ENCODE data around the gene ARL3.
"Not testable (repeated sequence)": the region's sequence is repeated elsewhere in the genome, so short reads cannot be mapped to it uniquely, and the experiment has no call there.

The ARL3 gene, protein sequence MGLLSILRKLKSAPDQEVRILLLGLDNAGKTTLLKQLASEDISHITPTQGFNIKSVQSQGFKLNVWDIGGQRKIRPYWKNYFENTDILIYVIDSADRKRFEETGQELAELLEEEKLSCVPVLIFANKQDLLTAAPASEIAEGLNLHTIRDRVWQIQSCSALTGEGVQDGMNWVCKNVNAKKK

DNA sequence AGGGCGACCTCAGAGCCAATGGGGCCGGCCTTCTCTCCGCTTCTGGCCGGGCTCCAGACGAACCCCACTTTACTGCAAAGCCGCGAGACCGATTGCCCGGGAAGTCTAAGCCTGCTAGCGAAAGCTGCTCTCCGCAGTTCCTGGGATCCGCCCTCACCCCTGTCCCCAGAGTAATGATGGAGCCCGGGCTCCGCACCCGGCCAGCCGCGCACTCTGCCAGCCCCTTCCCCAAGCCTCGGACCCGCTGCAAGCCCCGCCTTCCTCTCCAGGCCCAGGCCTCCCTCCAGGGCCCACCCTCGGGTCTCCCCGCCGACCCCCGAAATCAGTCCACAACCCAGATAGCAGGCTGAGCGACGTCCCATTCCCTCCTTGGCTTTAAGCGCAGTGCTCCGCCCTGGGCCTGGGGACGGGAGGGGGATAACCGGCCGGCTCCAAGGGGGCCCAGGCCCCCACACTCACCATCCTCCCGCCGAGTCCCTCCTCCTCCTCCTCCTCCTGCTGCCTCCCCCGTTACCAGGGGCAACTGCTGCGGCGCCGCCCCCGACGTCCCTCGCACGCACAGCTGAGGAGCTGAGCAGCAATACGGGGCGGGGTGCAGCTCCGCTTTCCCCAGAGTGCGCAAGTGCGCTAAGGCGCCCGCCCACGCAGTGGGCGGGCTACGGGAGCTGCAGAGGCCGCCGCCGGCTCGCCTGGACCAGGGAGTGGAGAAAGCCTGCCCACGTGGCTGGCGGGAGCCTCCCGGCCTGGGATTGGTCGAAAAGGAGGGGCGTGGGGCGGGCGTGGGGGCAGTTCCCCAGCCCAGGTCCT is at the start of gene ARL3:
Gene ARL3 (minus strand): TSS at position 584 of the 807 bp plus-strand sequence. CDS start 122 bp downstream, at position 462.
- peak; percentile 97 for DNase-seq

- DNase-seq: no peak
Observed at GRCh38 chr10:102763037-102763607, 48.9 kb upstream of the ARL3 start.

DNA sequence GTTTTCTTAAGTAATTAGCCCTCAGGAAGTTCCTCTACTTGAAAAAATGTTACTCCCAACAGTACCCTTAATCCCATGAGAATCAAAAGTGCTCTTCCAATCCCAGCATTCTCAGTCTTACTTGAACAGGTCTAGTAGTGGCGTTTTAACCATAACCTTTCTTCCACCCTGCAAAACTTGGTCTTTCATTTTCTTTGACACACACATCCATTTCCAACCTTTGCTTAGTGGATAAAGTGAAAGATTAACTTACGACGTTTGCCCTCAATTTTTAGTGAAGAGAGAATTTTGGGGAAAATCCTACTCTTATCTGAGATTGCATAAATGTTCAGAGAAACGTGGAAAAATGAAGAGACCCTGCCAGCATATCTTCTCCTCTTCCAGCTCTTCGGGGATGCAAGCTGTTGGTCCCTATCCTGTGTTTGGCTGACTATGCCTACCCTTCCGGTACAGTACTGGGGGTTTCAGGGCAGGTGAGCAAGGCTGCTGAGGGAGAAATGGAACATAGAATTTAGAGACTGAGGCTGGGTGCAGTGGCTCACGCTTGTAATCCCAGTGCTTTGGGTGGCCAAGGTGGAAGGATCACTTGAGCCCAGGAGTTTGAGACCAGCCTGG is 48.3 kb upstream of the ARL3 start:
- no peak for DNase-seq

- no peak for DNase-seq
Observed at GRCh38 chr10:102761981-102762380, 47.8 kb upstream of the ARL3 start.

DNA sequence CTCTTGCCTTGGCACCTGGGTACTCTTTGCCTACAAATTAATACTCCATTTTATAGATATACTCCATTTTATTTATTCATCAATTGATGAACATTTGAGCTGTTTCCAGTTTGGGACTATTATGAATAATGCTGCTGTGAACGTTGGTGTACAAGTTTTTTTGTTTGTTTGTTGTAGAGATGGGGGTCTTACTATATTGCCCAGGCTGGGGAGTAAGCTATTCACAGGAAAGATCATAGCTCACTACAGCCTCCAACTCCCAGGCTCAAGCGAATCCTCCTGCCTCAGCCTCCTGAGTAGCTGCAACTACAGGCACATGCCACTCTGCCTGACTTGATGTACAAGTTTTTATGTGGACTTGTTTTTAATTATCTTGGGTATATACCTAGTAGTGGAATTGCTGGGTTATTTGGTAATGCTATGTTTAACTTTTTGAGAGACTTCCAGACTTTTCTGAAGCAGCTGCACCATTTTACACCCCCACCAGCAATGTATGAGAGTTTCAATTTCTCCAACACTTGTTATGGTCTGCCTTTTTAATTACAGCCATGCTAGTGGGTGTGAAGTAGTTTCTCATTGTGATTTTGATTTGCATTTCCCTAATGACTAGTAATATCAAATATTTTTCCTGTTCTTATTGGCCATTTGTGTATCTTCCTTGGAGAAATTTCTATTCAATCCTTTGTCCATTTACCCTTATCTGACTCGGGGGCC is 45.5 kb upstream of the ARL3 start:
- DNase-seq: no peak

DNA sequence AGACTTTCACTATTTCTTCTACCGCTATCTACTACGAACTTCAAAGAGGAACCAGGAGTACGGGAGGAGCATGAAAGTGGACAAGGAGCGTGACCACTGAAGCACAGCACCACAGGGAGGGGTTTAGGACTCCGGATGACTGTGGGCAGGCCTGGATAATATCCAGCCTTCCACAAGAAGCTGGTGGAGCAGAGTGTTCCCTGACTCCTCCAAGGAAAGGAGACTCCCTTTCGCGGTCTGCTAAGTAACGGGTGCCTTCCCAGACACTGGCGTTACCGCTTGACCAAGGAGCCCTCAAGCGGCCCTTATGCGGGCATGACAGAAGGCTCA is 44.7 kb upstream of the ARL3 start:
- DNase-seq: not testable (repeated sequence)

DNA sequence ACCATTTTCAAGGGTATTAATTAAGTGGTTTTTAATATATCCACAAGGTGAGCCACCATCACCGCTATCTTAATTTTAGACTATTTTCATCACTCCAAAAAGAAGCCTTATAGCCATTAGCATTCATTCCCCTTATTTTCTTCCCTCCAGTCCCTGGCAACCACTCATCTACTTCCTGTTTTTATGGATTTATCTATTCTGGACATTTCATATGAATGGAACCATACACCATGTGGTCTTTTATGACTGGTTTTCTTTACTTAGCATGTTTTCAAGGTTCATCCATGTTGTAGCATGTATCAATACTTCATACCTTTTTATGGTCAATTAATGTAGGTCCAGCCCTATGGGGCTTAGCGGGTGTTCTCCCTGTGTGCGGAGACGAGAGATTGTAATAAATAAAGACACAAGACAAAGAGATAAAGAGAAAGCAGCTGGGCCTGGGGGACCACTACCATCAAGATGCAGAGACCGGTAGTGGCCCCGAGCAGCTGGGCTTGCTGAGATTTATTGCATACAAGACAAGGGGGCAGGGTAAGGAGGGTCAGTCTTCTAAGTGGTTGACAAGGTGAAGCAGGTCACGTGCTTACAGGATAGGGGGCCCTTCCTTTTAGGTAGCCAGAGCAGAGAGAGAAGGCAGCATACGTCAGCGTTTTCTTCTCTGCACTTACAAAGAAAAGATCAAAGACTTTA is 44.2 kb upstream of the ARL3 start:
- DNase-seq: no peak

DNA sequence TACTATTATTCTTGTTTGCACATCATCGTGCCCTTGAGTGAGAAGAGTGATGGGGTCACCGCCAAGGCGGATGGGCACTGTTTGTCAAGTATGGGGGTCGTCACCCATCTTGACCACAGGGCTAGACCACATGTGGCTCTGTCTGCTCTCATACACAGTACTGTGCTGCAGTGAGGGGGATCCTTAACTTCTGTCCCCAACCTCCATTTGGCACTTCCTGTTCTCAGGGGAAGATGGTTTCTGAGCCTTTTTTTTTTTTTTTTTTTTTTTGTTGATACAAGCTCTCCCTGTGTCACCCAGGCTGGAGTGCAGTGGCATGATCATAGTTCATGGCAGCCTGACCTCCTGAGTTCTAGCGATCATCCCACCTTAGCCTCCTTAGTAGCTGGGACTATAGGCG is 43.1 kb upstream of the ARL3 start:
- DNase-seq: no peak

DNA sequence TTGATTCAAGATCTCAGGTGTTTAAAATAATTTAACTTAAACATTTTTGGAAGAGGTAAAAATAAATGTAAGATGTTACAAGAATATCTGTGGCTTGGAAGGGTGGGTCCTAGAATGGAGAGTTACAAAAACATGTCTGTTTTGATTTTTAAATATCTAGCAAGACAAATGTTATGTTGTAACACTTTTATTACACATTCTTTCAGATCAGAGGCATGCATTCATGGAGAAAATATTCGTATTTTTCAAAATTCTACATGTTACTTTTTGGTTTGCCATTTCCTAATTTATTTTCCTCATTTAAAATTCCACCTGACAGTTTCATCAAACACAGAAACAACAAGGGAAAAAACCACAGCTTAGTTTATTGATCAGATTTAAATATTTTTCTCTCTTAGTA is 39.5 kb upstream of the ARL3 start:
- no peak for DNase-seq

DNA sequence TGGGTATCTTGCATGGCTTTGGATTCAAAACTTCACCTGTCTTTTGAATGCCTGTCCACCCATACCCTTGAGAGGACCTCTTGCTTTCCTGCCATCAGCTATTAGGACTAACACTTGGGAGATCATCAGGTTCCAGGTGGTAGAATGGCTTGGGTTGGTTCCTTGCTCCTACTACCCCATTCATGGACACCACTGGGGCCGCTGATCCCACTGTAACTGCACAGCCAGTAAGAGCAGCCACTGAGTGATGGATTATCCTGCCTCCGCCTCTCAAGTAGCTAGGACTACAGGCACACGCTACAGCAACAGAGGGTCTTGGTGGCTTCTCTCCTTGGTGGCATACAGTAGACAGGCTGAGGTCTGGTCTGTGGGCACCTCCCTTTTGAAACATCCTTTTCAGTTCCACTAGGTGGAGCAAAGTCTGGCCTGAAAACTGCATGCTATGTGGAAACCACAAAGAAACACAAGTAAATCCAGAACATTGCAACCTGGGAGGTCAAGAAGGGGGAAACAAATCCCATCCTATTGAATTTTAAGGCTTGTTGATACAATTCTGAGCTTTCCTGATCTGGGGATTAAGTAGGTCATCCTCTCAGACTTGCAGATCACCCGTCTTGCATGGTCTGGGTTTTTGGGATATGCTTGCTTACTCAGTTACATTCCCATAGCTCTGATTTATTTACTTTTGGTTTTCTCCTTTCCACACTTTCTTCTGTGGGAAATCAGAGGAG is 38.9 kb upstream of the ARL3 start:
- no peak for DNase-seq

DNA sequence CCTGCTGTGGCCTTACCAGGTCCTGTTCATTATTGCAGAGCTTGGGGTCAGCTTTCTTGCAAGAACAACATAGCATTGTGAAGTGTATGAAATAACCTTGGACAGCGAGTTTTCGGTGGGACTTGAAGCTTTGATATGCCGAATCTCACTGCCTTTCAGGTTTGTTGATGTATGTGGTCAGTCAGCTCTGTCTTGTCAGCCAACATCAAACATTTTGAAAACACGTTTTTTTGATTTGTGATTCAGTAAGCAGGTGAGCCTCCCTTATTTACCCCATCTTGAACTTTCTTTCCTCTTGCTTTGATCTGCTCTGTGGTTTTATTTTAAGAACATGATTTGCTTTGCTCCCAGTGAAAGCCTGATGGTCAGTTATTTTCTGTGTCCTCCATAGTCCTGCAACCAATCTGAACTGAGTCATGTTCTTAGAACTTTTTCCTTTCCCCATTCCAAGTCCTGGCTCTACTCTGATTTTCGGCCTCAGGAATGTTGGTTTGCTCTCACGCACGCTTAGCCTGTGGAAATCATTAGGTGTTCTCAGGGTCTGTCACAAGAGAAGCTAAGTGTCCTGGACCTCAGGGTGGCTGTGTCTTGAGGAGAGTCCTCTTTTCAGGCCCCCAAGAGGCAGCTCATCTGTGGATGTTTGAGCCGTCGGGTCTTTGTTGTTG is 38.2 kb upstream of the ARL3 start:
- no peak for DNase-seq

DNA sequence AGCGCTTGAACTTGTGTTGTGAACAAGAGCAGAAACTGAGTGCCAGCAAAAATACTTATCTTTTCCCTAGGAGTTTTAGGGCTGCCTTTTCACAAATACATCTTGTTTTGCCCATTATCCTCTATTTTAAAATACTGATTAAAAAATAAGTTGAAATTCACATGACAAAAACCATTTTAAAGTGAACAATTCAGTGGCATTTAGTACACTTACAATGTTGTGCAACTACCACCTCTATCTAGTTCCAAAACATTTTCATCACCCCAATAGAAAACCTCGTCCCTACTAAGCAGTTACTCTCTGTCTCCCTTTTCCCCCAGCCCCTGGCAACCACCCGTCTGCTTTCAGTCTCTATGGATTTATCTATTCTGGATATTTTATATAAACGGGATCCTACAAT is 31.0 kb upstream of the ARL3 start:
- no peak for DNase-seq

DNA sequence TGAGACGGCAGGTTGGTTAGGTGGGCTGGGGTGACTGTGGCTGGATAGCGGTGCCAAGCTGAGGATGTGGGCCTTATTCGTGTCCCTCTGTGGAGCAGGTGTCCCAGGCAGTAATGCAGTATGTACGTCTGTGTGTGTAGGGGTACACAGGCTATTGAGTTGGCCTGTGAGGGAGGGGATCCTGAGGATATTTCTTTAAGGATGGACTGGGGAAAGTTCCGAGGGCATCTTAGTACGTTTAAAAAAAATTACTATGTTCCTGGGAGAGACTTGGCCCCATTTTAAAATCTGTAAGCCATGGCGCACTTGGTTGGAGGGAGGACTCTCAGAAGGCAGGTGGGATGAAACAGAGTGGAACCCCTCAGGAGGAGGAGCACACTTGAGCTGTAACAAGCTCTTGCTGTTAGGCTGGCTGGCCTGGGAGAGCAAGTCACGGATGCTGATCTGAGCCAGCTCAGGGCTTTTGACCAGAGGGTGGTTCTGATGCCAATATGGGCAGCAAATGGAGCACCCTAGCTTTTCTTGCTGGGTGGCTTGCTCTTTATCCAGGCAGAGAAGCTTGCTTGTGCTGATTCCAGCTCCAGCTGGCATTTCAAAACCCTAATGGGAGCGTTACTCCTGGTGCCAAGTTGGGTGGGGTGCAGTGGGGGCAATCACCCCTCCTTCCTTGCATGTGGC is 30.3 kb upstream of the ARL3 start:
- no peak for DNase-seq

GRCh38 chr10:102743588-102744373 is 29.6 kb upstream of the ARL3 start, which contains the start of gene WBP1L:
TSS of gene WBP1L (plus strand) at chr10:102743948. CDS start at chr10:102744054, 106 bp downstream.
- DNase-seq: peak; percentile 92

DNA sequence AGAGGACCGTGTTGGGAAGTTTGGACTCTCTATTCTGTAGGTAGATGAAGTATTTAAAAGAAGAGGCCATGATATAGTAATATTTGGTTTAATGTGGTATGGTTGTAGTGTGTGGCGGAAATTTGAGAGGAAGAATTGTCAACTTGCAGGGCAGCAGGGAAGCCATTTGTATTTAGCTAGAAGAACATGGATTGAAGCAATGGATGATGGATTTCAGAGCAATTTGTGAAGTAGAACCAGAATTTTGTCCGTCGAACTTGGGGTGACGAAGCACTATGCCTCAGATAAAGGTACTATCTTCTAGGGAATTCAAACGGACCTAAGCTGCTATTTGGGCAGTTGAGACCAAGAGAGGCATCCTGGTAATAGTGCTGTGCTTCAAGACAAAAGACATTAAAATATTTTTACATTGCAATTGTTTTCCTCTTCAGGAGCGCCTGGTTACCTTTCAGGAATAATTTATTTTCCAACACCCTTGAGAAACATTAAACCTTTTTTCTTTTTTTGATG is 28.9 kb upstream of the ARL3 start:
- DNase-seq: no peak

DNA sequence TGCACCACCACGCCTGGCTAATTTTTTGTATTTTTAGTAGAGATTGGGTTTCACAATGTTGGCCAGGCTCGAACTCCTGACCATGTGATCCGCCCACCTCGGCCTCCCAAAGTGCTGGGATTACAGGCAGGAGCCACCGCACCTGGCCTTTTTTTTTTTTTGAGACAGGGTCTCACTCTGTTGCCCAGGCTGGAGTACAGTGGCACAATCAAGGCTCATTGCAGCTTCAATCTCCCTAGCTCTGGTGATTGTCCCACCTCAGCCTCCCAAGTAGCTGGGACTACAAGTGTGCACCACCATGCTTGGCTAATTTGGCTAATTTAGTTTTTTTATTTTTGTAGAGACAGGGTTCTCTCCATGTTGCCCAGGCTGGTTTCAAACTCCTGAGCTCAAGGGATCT is 28.1 kb upstream of the ARL3 start:
- DNase-seq: not testable (repeated sequence)

- DNase-seq: no peak
Observed at GRCh38 chr10:102741726-102742237, 27.6 kb upstream of the ARL3 start.

DNA sequence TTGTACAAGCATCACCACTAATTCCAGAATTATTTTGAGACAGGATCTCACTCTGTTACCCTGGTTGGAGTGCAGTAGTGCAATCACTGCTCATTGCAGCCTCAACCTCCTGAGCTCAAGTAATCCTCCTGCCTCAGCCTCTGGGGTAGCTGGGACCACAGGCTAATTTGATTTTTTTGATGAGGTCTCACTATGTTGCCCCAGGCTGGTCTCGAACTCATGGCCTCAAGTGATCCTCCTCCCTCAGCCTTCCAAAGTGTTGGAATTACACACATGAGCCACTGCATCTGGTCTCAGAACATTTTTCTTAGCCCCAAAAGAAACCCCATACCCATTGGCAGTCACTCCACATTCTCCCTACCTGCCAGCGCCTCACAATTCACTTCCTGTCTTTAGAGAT is 26.0 kb upstream of the ARL3 start:
- DNase-seq: no peak

DNA sequence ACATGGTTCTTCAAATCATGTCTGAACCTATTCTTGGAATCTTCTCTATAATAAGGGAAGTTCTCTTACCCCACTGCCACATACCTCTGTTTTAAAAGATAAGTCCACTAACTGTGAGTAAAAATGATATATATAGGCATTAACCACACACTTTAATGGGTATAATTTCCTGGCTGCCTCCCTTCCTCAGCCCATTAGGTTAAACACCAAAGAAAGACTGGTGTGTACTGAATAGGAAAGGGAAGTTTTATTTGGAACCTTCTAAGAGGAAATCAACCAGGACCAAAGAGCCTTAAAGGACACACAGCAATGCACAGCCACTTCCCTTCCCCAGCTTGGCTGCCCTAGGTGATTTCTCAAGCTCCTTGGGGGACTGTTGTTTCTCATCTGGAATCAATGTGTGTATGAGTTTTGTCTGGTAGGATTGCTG is 24.5 kb upstream of the ARL3 start:
- peak; percentile 35 for DNase-seq

Measured in KG1 (cell line).